Muscle layer of colon (tissue), 2 donors: Measurements from ENCODE around the gene SHC1.

ENCODE experiments used
- H3K27ac ChIP-seq: one replicate; pipeline ENCODE4 v1.7.0; 2013; ENCODE audit warnings: low read depth, mild to moderate bottlenecking, low read length, moderate library complexity
- H3K27me3 ChIP-seq, 2 donors: one replicate each; pipeline ENCODE4 v1.7.0; 2013; ENCODE audit warnings: low read length in 2 of 2, mild to moderate bottlenecking in 2 of 2; ENCODE audit not compliant: insufficient read depth in 2 of 2, control insufficient read depth in 1 of 2
- H3K36me3 ChIP-seq: one replicate; pipeline ENCODE4 v1.7.0; 2013; ENCODE audit warnings: mild to moderate bottlenecking, low read length; ENCODE audit not compliant: insufficient read depth
- H3K4me1 ChIP-seq: one replicate; pipeline ENCODE4 v1.7.0; 2013; ENCODE audit warnings: mild to moderate bottlenecking, low read length; ENCODE audit not compliant: insufficient read depth
- H3K4me3 ChIP-seq, 2 donors: one replicate each; pipeline ENCODE4 v1.7.0; 2013; ENCODE audit warnings: low read length in 2 of 2, low read depth in 1 of 2, mild to moderate bottlenecking in 1 of 2, moderate library complexity in 1 of 2
- H3K9ac ChIP-seq: one replicate; pipeline ENCODE4 v1.7.0; 2013; ENCODE audit warnings: low read length
- H3K9me3 ChIP-seq: one replicate; pipeline ENCODE4 v1.7.0; 2013; ENCODE audit warnings: mild to moderate bottlenecking, low read length
- donor health status: abdominal sarcoma.
- donor health status: Adenocarcinoma of cecum.

The SHC1 gene

DNA sequence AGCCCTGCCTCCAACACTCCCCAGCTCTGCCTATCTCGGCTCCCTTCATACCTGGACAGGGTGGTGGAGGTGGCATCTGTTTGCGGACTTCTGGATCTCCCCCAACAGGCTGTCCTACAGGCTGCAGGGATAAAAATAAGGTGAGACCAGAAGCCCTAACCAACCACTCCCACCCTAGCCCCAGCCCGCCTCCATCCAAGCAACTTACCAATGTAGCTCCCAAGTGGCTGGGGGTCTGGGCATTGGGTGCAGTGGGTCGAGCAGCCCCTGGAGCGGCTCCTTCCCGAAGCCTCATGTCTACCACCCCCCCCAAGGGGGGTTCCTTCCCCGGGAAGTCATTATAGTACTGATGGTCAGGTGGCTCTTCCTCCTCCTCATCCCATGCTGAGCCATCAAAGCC, 4.4 kb downstream of the SHC1 start:
- Histone ChIP-seq H3K4me3 (no peak overlapping the region), H3K9me3 (no peaks in the 10 kb centered on the region), H3K36me3 (peaks cover 59% of the 10 kb centered on the region), H3K27me3 (no peaks in the 10 kb centered on the region), H3K4me1 (peaks cover 36% of the 10 kb centered on the region), H3K27ac (no peak overlapping the region), H3K9ac (no peak overlapping the region)

DNA sequence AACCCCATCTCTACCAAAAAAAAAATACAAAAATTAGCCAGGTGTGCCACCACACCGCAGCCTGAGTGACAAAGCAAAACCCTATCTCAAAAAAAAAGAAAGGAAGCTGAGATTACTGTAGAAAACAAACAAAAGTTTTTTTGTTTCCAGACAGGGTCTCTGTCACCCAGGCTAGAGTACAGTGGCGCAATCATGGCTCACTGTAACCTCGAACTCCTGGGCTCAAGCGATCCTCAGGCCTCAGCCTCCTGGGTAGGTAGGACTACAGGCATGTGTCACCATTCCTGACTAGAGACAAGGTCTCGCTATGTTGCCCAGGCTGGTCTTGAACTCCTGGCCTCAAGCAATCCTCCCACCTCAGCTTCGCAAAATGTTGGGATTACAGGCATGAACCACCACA, 6.2 kb downstream of the SHC1 start:
- no peak overlapping the region for H3K27ac ChIP-seq
- H3K36me3 ChIP-seq: peaks cover 63% of the 10 kb centered on the region
- H3K4me1 ChIP-seq: peaks cover 30% of the 10 kb centered on the region
- H3K4me3 ChIP-seq: no peak overlapping the region
- no peak overlapping the region for H3K9ac ChIP-seq
- H3K9me3 ChIP-seq: no peaks in the 10 kb centered on the region
- no peaks in the 10 kb centered on the region for H3K27me3 ChIP-seq

DNA sequence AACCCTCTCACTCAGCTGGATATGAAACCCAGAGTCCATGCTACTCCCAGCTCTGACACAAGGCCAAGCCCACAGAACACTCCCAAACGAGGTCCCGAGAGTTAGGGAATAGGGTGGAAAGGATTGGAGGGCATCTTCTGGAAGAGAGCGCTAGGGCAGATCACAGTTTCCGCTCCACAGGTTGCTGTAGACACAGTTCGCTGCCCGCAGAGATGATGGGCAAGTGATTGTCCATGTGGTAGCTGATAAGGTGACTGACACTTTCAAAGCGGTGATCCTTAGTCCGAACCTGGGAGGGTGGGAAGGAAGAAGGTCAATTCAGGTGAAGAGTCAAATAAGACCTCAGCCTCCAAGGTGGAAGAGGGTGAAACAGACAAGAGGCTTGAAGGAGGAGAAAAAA, 6.9 kb downstream of the SHC1 start:
- H3K27me3 ChIP-seq: no peaks in the 10 kb centered on the region
- peaks cover 68% of the 10 kb centered on the region for H3K36me3 ChIP-seq
- H3K9ac ChIP-seq: no peak overlapping the region
- H3K9me3 ChIP-seq: no peaks in the 10 kb centered on the region
- H3K4me1 ChIP-seq: peaks cover 23% of the 10 kb centered on the region
- no peak overlapping the region for H3K4me3 ChIP-seq
- H3K27ac ChIP-seq: no peak overlapping the region

DNA sequence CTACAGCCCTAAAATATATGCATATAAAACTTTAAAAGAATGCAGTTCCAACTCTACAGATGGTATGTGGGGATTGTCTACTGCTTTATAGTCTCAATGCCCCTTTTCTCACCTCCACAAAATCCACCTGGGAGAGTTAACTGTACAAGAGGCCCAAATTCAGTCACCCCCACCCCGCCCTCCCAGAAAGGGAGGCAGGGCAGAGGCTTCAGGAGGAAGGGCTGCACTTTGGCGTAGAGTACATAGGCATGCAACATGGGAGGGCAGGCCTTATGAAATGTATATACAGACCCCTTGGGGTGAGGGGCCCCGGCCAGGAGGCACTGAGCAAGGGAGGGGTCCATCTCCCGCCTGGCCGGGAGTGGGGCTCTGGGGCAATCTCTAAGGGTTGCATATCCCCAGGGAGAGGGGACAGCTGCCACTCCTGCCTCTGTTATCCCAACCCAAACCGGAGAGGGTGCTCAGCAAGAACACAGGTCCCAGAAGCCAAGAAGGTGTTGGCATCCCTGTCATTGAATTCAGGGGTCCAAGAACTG, 7.7 kb downstream of the SHC1 start:
- Histone ChIP-seq H3K36me3 (peaks cover 68% of the 10 kb centered on the region), H3K9ac (peak overlapping the region; percentile 63), H3K4me3 (peak overlapping the region in 1 of 2 donors; percentile 63), H3K27ac (peak overlapping the region; percentile 80), H3K9me3 (no peaks in the 10 kb centered on the region), H3K4me1 (peaks cover 21% of the 10 kb centered on the region), H3K27me3 (no peaks in the 10 kb centered on the region)

DNA sequence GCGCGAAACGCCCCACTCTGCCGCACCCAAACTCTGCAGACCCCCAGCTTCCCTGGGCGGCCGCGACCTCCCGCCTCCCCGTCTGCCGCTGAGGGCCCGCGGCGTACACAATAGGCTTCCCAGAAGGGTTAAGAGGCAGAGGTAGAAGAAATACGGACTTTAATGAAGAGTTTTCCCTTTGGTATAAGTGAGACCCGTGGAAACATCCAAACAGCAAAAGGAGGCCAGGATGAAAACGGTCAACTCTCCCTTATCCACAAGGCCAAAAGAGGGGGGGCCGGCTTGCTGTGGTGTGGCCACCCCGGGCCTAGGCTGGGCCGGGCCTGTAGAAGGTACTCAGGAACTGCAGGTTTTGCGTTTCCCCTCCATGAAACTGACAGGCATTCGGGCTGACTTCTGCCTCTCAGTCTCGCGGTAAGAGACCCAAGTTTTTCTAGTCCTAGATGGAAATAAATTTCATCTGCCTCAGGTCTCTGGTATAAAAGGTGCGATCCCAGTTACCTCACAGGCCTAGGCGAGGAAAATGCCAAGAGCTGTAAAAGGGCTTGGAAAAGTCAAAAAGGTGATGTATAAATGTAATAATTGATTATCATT, 8.3 kb downstream of the SHC1 start:
- peaks cover 64% of the 10 kb centered on the region for H3K36me3 ChIP-seq
- no peaks in the 10 kb centered on the region for H3K9me3 ChIP-seq
- peak overlapping the region; percentile 80 for H3K27ac ChIP-seq
- H3K4me1 ChIP-seq: peaks cover 23% of the 10 kb centered on the region
- no peaks in the 10 kb centered on the region for H3K27me3 ChIP-seq
- peak overlapping the region; percentile 63 for H3K9ac ChIP-seq
- peak overlapping the region; percentile 63 to 67 for H3K4me3 ChIP-seq

DNA sequence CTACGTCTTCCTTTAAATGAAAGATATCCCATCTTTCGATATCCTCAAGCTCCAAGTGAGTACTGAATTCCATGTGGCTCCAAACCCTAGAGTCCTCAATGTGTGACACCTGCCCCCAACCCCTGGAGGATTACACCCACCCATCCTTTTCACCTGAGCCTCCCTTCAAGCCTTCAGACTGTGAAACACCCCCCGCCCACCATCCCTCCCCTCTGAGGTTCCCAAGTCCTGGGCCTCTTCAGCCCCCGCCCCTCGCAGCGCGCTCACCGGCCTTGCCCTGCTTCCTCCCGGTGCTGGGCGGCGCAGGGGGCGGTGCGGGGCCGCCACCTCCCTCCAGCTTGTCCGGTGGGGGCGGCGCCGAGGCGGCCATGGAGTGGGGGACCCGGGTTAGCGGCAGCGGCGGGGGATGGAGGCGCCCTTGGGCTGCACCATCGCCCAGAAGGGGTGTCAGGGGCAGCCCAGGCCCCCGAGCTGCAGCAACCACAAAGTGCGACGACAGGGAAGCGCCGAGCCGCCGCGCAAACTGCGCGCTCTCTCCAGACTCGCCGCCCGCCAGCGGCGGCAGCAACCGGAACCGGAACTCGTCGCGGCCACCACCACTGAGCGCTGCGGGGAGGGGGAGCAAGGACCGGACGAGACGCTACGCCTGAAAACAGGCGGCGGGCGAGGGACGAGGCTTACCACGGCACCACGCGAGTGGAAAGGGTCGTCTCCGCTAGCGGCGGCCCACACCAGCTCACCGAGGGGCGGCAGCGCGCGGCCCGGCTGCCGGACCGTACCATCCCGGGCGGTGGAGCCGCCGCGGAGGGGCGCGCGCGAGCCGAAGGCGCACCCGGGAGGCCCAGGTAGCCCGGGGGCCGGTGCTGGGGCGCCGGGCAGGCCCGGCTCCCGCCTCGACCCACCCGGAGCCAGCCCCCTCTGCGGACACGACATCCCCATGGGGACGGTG, 9.1 kb downstream of the SHC1 start, which contains the start of gene PYGO2:
Gene PYGO2, minus strand, starts transcription at position 576 of the 949 bp plus-strand sequence. Its CDS starts 206 bp downstream, at position 370.
- H3K9me3 ChIP-seq: no peaks in the 10 kb centered on the region
- H3K27ac ChIP-seq: peak within 1 kb of the TSS; percentile 80
- H3K9ac ChIP-seq: peak within 1 kb of the TSS; percentile 76
- peaks cover 30% of the 10 kb centered on the region for H3K4me1 ChIP-seq
- H3K4me3 ChIP-seq: peak within 1 kb of the TSS; percentile 63 to 67
- H3K27me3 ChIP-seq: no peaks in the 10 kb centered on the region
- peaks cover 56% of the 10 kb centered on the region for H3K36me3 ChIP-seq

DNA sequence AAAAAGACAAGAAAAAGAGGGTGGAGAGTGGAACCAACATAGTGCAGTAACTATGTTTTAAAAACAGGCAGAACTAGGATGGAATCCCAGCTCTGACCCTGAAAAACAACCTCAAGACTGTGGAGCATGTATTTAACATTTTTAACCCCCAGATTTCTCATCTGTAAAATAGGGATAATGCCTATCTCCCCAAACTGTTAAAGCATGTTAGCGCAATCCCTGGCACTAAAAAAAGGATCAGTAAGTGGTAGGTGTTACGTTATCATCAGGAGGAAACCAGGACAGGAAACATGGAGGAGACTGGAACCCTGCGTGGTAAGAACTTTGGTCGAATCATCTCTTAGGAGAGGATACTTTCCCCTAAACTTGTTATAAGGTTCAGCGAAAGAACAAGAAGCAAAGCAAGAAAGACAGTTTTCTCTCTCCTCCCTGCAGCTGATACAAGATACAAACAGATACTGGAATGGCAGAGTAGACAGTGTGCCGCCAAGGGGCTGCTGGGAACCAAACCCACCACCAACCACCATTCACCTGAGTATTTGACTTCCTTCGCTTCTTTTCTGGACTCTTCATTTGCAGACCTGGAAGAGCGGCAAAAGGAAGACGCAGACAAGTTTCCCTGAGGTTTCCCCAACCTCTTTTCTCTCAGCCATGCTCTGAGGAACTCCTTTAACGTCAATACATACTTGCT, 10.0 kb downstream of the SHC1 start:
- Histone ChIP-seq H3K9me3 (no peaks in the 10 kb centered on the region), H3K36me3 (peaks cover 47% of the 10 kb centered on the region), H3K4me3 (peak overlapping the region; percentile 63 to 67), H3K27me3 (no peaks in the 10 kb centered on the region), H3K4me1 (peaks cover 32% of the 10 kb centered on the region), H3K9ac (peak overlapping the region; percentile 76), H3K27ac (peak overlapping the region; percentile 80)

DNA sequence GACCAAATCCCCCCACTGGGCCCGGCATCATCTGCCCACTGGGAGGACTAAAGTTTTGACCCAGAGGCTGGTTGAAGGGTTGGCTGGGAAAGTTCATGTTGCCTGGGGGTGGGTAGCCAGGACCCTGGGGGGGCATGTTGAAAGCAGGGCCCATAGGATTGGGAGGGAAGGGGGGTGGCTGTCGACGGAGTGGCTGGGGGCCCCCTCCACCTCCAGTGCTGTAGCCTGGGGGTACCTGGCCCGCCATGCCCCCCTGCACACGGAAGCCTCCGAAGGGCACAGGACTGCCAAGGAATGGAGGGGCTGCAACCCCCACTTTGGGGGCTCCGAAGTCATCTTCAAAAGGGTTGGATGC, 11.1 kb downstream of the SHC1 start:
- no peaks in the 10 kb centered on the region for H3K27me3 ChIP-seq
- peaks cover 44% of the 10 kb centered on the region for H3K4me1 ChIP-seq
- H3K4me3 ChIP-seq: no peak overlapping the region
- H3K9ac ChIP-seq: no peak overlapping the region
- H3K27ac ChIP-seq: no peak overlapping the region
- H3K9me3 ChIP-seq: no peaks in the 10 kb centered on the region
- peaks cover 36% of the 10 kb centered on the region for H3K36me3 ChIP-seq

DNA sequence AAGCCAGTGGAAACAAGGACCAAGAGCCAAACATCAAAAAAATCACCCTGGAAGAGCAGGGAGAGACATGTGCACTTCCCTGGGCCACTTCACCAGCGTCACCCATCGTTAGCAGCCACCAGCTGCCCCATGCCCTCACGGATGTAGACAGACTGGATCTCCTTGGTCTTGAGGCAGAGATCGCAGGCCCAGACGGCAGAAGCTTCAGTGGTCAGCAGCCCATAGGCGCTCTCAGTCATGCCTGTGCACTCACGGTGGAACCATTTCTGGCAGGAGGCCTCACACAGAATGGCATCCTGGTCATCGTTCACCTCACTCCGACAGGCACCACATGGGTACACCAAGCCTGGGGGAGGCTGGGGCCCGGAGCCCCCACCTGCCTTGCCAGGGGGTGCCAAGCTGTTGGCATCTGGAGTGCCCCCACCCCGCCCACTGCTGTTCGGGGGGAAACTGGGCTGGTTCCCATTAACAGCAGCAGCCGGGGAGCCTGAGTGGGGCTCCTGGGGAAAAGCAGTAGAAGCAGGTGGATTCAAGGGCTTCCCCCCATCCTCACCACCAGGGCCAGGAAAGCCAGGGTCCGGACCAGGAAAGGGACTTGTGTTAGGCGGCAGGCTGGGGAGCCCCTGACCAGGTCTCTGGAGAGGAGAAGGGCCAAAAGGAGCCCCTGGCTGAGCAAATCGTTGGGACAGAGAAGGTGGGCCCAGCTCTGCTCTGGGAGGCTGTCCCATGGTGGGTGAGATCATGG, 11.7 kb downstream of the SHC1 start:
- Histone ChIP-seq H3K4me3 (no peak overlapping the region), H3K9ac (no peak overlapping the region), H3K36me3 (peaks cover 31% of the 10 kb centered on the region), H3K27me3 (no peaks in the 10 kb centered on the region), H3K4me1 (peaks cover 49% of the 10 kb centered on the region), H3K9me3 (no peaks in the 10 kb centered on the region), H3K27ac (no peak overlapping the region)

DNA sequence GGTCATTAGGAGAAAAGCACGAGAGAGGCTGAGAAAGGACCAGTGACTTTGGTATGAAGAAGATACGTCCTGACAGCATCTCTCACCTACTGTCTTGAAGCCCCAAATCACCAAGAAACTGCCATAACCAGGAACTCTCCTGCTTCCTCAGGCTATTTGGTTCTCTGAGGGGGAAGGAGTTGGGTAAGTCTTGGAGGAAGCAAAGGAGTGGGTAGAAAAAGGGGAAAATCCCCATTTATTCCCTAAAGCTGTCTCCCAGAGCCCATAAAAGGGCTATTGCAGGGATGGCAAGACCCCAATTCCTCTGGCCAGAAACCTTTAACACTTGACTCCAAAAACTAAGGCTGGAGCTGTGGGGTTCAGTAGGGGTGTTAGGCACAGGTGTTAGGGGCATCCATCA, 12.5 kb downstream of the SHC1 start:
- H3K4me3 ChIP-seq: no peak overlapping the region
- H3K4me1 ChIP-seq: peaks cover 52% of the 10 kb centered on the region
- H3K36me3 ChIP-seq: peaks cover 23% of the 10 kb centered on the region
- H3K27me3 ChIP-seq: no peaks in the 10 kb centered on the region
- H3K27ac ChIP-seq: no peak overlapping the region
- no peaks in the 10 kb centered on the region for H3K9me3 ChIP-seq
- H3K9ac ChIP-seq: no peak overlapping the region
